HuH-7.5 (cell line): ENCODE data around the gene VAV1.
A peak's percentile ranks its signal among the peaks of the same experiment; 100 is the strongest.
"Not testable (repeated sequence)": the region's sequence is repeated elsewhere in the genome, so short reads cannot be mapped to it uniquely, and the experiment has no call there.

Experiments
- DNase-seq: peaks from one replicate; pipeline ENCODE4 v3.0.0; 2011; ENCODE audit warnings: low spot score

VAV1 gene

GRCh38 chr19:6852001-6852400, 79.5 kb downstream of the VAV1 start:
- DNase-seq = no peak

- no peak for DNase-seq
Measured at GRCh38 chr19:6853868-6854267, 81.4 kb downstream of the VAV1 start.

GRCh38 chr19:6854758-6855157, 82.2 kb downstream of the VAV1 start:
- DNase-seq = no peak

GRCh38 chr19:6856749-6857372, 84.4 kb downstream of the VAV1 start:
- DNase-seq = no peak

- DNase-seq = no peak
Measured at GRCh38 chr19:6861683-6862286, 89.3 kb downstream of the VAV1 start.

GRCh38 chr19:6862673-6863078, 90.2 kb downstream of the VAV1 start:
- DNase-seq = peak; percentile 66

GRCh38 chr19:6864325-6864940, 91.9 kb downstream of the VAV1 start:
- no peak for DNase-seq

- no peak for DNase-seq
Measured at GRCh38 chr19:6865849-6866248, 93.3 kb downstream of the VAV1 start.

- no peak for DNase-seq
Measured at GRCh38 chr19:6866741-6867151, 94.2 kb downstream of the VAV1 start.

GRCh38 chr19:6868351-6868750, 95.8 kb downstream of the VAV1 start:
- no peak for DNase-seq

- not testable (repeated sequence) for DNase-seq
Measured at GRCh38 chr19:6869151-6869882, 96.8 kb downstream of the VAV1 start.

GRCh38 chr19:6873708-6874431, 101.4 kb downstream of the VAV1 start:
- no peak for DNase-seq

- DNase-seq = no peak
Measured at GRCh38 chr19:6875218-6875617, 102.7 kb downstream of the VAV1 start.

- DNase-seq = no peak
Measured at GRCh38 chr19:6876748-6877147, 104.2 kb downstream of the VAV1 start.

GRCh38 chr19:6877766-6878165, 105.3 kb downstream of the VAV1 start:
- no peak for DNase-seq

- no peak for DNase-seq
Measured at GRCh38 chr19:6886277-6886897, 113.9 kb downstream of the VAV1 start.

GRCh38 chr19:6887316-6887715, 114.8 kb downstream of the VAV1 start, which contains the start of gene ADGRE1:
Gene ADGRE1 (plus strand): TSS chr19:6887579. CDS start chr19:6887609, 30 bp downstream.
- DNase-seq = no peak

- DNase-seq = no peak
Measured at GRCh38 chr19:6888967-6889366, 116.5 kb downstream of the VAV1 start.

- DNase-seq = no peak
Measured at GRCh38 chr19:6890401-6890913, 117.9 kb downstream of the VAV1 start.

- no peak for DNase-seq
Measured at GRCh38 chr19:6890938-6891337, 118.4 kb downstream of the VAV1 start.

- DNase-seq = no peak
Measured at GRCh38 chr19:6891761-6892385, 119.4 kb downstream of the VAV1 start.
